Muscle of arm (tissue), 12 donors: Measurements from ENCODE around the gene PRKCB. TPM values are rescaled to one million over a fixed set of nuclear protein-coding genes. Genes with fewer than 3 reads are reported as not detected.

Source experiments
- DNase-seq: peaks from one replicate; pipeline ENCODE4 v3.0.0-alpha.2; 2013
- polyA plus RNA-seq, 12 donors: library from polyadenylated mRNA; unstranded; fragments of 120-200 nt; gene quantifications; one replicate each; pipeline ENCODE4 v1.2.1, GENCODE V29; 2013; ENCODE audit not compliant: insufficient read length in 12 of 12

PRKCB gene
- polyA plus RNA-seq, 12 donors = 0.75 to 6.3 (median 1.8) TPM; not detected in 1

GRCh38 chr16:23863511-23864422 lies 28.0 kb downstream of the PRKCB start:
- DNase-seq = no peak

GRCh38 chr16:23865853-23866252 lies 30.1 kb downstream of the PRKCB start:
- no peak for DNase-seq

GRCh38 chr16:23866621-23867020 lies 30.8 kb downstream of the PRKCB start:
- DNase-seq = no peak

DNA sequence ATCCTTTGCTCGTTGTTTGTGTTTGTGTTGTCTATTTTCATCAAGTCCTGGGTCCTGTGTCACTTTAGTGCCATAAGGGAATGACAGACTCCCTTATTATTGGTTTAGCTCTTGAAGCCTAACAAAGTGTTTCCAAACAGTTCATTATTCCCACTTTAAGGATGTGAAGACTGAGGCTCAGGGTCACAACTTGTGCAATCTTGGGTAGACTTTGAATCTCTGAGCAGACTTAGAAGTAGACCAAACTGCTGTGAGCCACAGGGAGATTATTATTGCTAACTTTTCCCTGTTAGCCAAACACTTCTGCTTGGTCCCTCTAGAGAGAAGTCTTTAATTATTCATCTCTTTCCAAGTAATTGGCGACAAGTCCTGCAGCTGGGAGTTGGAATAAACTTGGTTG lies 31.8 kb downstream of the PRKCB start:
- DNase-seq = no peak

DNA sequence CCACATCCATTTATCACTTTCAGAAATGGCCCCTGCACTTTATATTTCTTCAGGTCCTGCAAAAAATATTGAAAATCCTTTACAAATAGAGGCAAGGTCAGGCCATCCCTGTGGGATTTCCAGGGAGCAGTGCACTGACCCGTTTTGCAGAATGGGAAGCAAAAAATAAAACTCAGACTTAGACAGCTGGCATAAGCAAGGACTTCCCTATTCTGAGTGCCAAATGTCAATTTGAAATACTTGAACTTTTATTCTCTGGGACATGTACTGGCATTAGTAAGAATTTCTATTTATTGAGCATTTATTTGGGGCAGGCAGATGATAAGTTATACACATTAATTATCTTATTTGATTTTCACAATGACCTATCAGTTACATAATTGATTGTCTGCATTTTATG lies 32.4 kb downstream of the PRKCB start:
- DNase-seq = no peak

GRCh38 chr16:23869052-23869451 lies 33.3 kb downstream of the PRKCB start:
- no peak for DNase-seq

GRCh38 chr16:23871924-23872323 lies 36.1 kb downstream of the PRKCB start:
- no peak for DNase-seq

- DNase-seq = no peak
Observed at GRCh38 chr16:23874613-23875294, 39.0 kb downstream of the PRKCB start.

- DNase-seq = no peak
Observed at GRCh38 chr16:23876256-23876896, 40.6 kb downstream of the PRKCB start.

GRCh38 chr16:23877107-23878070 lies 41.6 kb downstream of the PRKCB start:
- DNase-seq = no peak

DNA sequence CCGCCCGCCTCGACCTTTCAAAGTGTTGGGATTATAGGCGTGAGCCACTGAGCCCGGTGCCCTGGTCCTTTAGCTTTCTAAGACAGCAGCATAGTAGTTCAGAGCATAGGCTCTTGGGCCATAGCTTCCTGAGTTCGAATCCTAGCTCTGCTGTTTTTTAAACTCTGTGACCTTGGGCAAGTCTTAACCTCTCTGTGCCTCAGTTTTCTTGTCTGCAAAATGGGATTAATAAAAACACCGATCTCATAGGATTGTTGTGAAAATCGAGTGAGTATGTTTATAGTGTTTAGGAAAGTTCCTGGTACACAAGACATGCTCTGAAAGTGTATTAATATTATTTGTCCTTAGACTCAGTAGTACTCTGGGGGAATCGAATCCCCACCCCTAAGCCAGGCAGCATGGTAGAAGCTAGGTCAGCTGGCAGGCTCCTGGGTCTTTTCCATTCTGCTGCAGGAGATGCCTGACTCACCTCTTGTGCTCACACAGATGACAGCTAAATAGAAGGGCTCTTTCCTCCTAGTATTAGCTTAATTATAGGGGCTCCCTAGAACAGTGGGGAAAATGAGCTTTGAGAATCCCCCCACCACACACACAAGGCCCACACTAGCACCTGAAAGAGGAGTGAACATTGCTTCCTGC lies 44.1 kb downstream of the PRKCB start:
- no peak for DNase-seq

DNA sequence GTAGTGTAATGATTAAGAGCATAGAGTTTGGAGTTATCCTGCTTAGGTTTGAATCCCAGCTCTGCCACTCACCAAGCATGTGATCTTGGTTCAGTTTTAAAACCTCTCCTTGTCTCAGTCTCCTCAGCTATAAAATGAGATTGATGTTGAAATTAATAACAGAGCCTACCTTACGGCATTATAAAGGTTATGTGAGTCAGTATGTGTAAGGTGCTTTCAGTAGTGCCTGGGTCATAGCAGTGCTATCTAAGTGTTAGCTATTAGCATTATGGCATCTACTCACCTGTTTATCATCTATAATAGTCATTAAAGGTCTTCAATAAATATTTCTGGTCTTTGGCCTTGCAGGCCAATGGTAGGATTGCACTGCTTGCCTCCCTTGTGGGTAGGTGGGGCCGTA lies 53.4 kb downstream of the PRKCB start:
- DNase-seq = no peak

- no peak for DNase-seq
Observed at GRCh38 chr16:23893986-23894385, 58.2 kb downstream of the PRKCB start.

DNA sequence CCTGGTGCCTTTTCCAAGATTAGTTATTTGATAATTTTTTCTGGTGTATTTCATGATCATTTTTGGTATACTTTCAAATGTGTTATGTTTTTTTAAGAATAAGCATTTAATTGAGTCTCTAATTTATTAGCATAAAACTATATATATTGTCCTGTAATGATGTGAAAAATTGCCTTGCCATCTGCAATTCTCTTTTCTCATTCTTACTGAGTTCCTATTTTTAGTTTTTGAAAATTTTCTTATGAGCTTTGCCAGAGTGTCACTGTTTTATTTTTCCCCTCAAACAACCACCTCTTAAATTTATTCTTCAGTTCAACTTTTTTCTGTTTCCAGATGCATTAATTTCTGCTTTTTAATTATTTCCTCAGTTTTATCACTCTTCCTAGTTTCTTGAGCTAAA lies 59.3 kb downstream of the PRKCB start:
- DNase-seq = no peak

GRCh38 chr16:23896832-23897821 lies 61.3 kb downstream of the PRKCB start:
- no peak for DNase-seq

GRCh38 chr16:23898682-23899430 lies 63.1 kb downstream of the PRKCB start:
- DNase-seq = no peak

GRCh38 chr16:23899869-23900268 lies 64.1 kb downstream of the PRKCB start:
- no peak for DNase-seq

DNA sequence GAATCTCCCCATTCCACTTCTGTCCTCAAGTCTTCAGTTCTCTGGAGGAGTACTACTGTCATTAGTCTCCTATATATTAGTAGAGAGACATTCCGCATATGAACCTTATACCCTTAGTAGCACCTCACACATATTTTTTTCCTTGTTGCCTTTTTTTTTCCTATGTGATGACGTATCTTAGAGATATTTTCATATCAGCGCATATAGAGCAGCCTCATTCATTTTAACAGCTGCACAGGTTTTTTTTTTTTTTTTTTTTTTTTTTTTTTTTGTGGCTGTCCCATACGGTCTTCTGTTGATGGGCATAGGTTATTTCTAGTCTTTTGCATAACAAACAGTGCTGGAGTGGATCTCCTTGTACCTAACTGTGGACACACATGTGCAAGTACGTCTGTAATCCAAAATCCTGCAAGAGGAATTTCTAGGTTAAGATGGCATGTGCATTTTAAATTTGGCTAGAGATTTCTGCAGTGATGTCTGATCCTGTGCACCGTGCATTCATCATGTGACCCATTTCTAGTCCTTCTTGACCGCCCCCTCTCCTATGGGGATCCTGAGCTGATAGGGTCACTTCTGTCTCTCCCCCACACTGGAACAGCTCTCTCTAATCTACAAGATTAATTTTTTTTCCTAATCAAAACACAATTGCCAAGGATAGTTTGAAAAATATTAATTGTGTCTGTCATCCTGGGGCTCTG lies 64.8 kb downstream of the PRKCB start:
- DNase-seq = no peak
